Effector CD4-positive, alpha-beta T cell (primary cell): ENCODE data around the gene SAE1.
"Not testable (repeated sequence)": the region's sequence is repeated elsewhere in the genome, so short reads cannot be mapped to it uniquely, and the experiment has no call there.

Experiments used
- DNase-seq: peaks from one replicate; pipeline ENCODE4 v3.0.0-alpha.2; 2020

Gene SAE1

DNA sequence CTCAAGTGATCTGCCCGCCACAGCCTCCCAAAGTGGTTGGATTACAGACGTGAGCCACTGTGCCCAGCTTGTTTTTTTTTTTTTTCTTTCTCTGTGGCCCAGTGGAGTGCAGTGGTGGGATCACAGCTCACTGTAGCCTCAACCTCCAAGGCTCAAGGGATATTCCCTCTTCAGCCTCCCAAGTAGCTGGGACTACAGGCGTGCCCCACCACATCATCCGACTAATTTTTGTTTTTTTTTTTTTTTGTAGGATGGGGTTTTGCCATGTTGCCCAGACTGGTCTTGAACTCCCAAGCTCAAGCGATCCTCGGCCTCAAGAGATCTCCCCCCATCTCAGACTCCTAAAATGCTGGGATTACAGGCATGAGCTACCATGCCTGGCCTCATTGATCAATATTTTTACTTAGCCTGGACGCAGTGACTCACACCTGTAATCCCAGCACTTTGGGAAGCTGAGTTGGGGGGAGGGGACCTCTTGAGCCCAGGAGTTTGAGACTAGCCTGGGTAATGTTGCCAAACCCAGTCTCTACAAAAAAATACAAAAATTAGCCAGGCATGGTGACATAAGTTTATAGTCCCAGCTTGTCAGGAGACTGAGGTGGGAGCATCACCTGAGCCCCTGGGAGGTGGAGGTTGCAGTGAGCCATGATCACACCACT lies 1.7 kb downstream of the SAE1 start:
- DNase-seq, result no peak

DNA sequence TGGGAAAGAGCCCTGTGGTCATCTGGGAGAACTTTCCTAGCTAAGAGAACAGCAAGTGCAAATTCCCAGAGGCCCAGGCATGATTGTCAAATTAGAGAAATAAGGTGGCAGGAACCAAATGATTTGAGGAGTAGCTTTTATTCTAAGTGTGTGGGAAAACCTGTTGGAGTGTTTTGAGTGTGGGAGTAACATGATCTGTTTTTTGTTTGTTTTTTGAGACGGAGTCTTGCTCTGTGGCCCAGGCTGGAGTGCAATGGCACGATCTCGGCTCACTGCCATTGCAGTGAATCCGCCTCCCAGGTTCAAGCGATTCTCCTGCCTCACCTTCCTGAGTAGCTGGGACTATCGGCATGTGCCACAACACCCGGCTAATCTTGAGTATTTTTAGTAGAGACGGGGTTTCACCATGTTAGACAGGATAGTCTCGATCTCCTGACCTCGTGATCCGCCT lies 2.4 kb downstream of the SAE1 start:
- DNase-seq, result no peak

DNA sequence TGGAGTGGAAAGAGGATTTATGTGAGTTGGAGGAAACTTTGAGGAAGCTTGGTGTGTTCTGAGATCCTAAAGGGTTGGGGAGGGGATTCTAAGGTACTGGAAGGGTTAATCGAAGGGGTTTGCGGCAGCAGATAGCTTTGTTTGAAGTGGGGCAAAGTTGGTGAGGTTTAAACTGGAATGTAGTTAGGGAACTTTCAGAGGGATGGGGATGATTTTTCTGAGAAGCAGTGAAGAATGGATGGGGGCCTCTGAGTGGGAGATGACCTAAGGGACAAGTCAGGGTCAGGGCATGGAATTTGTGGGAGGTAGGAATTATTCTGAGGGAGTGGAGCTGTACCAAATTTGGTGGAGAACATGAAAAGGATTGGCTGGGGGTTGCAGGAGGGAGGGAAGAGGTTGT lies 3.9 kb downstream of the SAE1 start:
- DNase-seq, result no peak

DNA sequence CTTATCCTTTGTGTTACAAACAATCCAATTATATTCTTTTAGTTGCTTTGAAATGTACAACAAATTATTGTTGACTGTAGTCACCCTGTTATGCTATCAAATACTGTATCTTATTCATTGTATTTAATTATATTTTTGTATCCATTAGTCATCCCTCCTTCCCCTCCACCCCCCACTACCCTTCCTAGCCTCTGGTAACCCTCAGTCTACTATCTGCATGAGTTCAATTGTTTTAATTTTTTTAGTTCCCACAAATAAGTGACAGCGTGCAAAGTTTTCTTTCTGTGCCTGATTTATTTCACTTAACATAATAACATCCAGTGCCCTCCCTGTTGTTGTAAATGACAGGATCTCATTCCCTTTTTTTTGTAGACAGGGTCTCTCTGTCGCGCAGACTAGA lies 4.5 kb downstream of the SAE1 start:
- DNase-seq, result no peak

DNA sequence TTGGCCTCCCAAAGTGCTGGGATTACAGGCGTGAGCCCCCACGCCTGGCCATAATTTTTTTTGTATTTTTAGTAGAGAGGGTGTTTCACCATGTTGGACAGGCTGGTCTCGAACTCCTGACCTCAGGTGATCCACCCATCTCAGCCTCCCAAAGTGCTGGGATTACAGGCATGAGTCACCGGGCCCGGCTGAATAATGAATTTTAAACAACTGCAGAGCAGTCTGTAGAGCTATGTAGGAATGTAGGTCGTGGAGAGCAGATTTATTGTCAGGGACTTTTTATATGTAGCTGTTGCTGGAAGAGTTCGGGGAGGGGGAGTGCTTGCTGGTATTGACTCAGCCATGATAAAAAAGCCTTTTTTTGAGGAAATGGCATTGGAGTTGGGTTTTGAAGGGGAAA lies 10.6 kb downstream of the SAE1 start:
- not testable (repeated sequence) for DNase-seq

DNA sequence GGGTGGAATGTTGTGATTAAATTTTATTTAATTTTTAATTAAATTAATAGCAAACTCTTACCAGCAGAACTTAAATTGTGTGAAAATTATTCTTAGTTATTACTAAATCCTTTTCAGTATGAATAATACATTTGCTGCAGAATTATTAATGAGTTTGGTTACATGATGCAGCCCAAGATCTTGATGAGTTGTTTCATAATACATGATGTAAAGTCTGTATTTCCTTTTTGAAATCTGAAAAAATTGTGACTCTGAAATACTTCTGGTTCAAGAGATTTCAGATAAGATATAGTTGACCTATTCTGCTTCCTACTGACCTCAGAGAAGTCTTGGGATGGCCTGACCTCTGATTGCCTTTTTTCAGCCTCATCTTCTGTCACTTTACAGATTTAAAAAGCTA lies 11.1 kb downstream of the SAE1 start:
- no peak for DNase-seq

DNA sequence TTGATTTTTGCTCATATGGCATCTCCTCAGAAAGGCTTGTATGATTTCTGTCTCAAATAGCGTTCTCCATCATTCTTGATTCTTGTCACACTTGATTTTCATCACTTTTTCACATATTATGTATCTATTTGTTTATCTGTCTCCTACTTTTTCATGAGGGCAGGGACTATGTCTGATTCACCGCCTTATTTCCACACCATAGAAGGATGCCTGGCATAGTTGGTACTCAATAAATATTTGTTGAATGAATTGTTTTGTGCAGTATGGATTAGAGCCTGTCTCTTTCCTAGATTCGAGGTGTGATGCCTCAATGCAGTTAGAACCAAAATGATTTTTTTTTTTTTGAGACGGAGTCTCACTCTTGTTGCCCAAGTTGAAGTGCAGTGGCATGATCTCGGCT lies 12.1 kb downstream of the SAE1 start:
- no peak for DNase-seq

DNA sequence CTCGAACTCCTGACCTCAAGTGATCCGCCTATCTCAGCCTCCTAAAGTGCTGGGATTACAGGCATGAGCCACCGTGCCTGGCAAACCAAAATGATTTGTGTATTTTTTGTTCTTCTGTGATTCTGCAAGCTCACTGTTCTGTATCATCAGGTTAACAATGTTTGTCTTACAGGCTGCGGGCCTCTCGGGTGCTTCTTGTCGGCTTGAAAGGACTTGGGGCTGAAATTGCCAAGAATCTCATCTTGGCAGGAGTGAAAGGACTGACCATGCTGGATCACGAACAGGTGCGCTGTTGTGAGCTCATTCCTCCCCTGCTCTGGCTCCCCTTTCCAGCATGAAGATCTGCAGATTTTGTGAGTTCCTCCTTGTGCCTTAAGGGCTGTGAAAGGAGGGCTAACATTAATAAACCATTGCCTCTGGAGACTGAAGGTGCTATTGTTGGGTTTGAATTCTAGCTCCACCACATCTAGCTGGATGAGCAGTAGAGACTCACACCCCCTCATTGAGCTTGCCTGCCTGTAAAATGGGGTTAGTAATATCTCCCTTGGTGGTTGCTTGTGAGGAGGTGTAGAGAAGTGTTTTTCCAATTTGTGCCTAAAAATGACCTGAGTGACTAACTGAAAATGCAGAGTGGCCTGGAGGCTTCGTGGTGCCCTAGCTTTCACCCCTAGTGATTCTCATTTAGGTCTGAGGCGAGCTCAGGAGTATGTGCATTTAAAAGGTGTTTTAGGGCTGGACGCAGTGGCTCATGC lies 12.9 kb downstream of the SAE1 start:
- DNase-seq, result no peak

DNA sequence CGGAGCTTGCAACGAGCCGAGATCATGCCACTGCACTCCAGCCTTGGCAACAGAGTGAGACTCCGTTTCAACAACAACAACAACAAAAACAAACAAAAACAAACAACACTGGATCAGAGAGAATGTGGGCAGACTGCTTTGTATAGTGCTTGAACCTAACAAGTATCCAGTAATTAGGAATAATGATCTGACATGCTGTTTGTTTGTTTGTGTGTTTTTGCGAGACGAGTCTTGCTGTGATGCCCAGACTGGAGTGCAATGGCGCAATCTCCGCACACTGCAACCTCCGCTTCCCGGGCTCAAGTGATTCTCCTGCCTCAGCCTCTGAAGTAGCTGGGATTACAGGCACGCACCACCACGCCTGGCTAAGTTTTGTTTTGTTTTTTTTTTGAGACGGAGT lies 14.0 kb downstream of the SAE1 start:
- DNase-seq, result no peak

DNA sequence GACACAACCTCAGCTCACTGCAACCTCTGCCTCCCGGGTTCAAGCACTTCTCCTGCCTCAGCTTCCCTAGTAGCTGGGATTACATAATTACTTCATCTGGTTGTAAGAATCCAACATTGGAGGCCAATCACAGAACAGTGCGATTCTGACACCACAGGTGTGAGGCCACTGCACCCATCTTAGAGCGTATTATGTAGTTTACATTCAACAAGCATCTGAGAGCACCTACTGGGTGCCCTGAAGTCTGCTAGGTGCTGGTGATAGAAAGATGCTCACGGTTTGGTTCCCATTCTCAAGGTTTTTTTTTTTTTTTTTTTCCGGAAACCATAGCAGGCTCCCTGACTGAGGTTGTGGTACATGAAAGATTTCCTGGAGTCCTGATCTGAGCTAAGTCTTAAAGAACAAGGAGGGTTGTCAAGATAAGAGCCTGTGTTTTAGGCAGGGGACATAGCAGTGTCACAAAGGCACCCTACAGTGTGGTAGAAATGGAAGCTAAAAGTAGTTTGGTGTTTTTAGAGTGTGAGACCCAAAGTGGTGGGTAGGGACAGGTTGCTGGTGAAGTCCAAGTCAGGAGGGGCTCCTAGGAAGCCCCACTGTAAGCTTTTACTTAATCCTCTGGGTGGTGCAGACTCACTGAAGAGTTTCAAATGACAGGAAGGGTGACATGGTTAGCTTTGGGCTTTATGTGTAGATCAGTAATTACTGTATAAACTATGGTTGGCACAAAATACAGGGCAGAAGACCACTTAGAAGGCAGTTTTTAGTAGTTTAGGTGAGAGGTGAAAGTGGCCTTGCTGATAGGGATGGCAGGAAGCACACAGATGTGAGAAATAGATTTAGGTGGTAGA lies 15.2 kb downstream of the SAE1 start:
- DNase-seq, result no peak

DNA sequence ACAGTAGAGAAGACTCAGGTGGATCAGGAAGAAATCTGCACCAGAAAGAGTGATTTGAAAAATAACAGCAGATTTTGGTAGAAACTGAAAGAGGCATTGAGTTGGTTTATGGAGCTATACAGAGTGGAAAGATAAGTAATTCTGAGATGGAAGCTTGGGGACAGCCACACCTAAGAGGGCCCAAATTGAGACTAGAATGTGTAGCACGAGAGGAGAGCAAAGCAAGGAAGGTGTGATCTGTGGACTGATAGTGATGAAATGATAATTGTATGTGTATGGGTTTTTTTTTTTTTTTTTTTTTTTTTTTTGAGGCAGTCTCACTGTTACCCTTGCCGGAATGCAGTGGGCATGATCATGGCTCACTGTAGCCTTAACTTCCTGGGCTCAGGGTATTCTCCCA lies 16.3 kb downstream of the SAE1 start:
- DNase-seq, result no peak

DNA sequence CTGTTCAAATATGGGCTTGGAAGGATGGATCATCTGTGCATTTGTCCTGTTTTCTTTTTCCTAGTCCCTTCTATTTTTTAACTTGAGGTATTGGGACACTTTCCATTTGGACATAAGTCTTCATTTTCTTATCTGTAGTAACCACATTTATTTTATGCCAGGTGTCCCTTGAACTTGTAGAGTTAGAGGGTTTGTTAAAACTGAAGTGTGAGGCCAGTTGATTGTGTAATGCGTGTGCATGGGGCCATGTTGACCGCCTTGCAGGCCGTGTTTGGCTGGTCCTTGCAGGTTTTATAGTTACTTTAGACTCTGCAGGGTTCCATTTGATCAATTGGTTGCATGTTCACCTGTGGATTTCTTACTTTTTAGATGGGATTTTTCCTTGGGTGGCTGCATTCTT lies 21.0 kb downstream of the SAE1 start:
- DNase-seq, result no peak

DNA sequence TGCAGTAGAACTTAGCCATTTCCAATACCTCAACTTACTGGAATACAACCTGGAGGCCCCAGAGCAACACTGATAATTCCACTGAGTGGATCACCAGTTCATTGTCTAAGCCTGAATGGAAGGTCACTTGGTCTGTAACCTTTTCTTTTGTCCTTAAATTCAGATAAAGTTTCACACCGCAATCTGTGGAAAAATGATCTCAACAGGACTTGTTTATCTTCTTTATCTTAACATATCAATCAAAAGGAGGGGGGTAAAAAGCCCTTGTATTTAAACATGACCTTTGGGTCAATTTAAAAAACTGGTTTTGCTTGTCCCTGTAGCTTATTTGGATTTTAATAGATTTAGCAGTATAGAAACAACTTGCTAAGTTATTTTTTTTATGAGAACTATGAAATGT lies 21.6 kb downstream of the SAE1 start:
- DNase-seq, result no peak

DNA sequence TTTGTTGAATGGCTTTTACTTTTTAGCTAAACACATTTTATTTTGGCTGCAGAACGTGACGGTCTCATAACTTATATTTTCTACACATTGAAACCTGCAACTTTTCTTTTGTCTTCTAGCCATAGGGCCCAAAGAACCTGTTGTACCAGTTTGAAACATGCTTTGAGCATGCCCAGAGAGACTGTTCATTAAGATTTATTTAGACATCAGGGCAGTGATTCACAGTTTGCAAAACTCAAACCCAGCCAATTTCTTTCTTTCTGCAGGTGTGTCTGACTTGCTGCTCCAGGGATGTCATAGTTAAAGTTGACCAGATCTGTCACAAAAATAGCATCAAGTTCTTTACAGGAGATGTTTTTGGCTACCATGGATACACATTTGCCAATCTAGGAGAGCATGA lies 22.0 kb downstream of the SAE1 start:
- no peak for DNase-seq

DNA sequence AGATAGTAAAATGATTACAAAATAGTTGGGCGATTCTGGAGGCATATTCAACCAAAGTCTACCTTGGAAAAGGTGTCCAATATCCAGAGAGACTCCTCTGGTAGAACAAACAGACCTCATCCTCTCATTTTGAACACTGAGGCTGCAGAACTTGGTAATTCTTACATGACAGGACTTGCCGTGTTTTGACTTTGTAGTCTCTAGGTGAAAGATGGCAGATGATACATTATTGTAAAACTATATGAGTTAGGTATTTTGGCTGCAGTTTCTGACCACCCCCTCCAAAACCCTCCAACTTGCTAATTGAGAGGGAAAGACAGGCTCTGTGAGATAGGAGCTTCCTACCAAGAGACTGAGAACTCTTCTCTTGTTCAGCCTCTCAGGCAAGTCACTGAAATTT lies 22.6 kb downstream of the SAE1 start:
- DNase-seq, result no peak

DNA sequence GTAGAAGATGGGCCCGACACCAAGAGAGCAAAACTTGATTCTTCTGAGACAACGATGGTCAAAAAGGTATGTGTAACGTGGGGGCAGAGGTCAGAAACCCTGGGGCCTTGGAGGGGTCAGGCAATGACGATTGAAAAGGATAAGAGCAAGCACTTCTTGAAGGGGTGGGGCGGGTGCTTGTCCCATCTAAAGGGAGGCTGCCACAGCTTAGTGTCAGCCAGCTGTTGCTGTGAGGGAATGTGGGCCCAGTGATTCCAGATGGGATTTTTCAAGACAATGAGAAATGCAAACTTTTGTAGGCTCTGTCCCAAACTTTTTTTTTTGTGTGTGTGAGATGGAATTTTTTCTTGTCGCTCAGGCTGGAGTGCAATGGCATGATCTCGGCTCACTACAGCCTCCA lies 24.5 kb downstream of the SAE1 start:
- no peak for DNase-seq

DNA sequence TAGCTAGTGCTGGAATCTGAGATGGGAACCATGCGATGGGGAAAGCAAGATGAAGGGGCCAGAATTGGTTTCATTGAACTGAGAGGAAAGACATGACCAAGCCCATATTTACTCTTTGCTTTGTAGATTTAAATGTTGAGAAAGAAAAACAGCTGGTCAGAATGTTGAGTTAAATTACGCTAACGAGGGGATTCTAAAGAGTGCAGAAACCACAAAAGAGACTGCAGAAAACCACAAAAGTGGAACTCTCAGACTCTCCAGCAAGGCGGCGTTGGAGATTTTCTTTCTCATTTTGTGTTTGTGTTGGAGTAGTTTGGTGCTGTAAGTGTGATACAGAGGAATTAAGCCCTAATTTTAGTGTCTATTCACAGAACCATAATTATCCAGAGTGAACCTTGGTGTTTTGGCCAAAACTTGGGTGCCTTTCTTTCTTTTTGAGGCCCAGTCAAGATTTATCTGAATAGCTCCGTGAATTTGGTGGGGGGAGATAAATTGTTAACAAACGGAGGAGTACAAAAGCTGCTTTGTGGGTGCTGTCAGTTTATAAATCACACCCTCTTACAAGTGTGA lies 26.3 kb downstream of the SAE1 start:
- no peak for DNase-seq

DNA sequence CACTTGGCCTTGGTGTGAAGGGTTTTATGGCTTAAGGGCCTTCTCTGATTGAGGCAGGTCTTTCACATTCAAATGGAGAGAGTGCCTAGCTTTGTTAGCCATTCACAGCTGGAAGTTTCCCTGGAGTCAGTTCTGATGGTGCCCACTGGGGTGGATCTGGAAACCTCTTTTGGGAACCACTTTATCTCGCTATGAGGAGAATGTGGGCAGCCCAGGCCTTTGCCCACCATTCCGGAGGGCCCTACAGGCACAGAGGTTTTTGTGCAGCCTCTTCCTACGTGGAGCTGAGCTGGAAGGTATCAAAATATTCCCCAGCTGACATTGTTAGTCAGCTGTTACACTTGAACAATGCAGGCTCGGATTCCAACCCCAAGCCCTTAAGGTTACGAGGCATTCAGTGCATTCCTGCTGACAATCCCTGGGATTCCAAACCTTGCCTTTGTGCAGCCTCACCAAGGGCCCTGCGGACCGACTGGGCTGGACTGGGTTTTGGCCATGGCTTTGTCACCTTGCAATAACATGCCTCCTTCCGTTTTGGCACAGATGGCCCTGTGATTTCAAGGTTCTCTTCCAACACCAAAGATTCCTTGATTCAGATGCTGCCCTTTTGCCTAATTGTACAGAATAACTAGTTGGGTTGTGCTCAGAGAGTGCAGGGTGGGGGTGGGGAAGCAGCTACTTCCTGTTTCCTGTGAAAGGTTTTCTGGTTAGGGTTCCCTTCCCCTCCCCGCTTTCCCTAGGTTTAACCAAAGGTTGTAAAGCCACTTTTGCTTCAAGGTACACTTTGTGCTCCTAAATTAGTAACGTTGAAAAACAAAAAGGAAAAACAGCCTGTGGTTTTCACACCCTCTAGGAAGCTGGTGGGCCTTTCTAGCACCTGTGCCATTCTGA lies 27.0 kb downstream of the SAE1 start:
- peak; percentile 11 for DNase-seq

DNA sequence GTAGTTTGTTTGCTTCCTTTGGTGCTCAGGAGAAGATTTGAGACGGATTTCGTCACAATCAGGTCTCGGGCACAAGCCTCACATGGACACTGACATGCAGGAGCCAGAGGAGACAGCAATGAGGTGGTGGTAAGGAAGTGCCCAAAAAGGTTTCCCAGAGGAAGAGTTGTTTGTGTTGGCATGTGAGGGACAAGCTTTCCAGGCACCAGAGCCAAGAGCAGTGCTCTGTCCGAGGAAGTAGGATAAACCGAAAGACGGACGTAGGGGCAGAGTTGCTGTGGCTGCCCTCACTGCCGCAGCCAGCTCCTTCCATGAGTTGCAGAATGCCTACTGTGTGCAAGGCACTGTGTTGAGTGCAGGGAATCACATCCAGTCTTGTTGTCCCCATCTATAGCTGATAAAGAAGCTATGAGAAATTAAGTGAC lies 27.7 kb downstream of the SAE1 start:
- no peak for DNase-seq

DNA sequence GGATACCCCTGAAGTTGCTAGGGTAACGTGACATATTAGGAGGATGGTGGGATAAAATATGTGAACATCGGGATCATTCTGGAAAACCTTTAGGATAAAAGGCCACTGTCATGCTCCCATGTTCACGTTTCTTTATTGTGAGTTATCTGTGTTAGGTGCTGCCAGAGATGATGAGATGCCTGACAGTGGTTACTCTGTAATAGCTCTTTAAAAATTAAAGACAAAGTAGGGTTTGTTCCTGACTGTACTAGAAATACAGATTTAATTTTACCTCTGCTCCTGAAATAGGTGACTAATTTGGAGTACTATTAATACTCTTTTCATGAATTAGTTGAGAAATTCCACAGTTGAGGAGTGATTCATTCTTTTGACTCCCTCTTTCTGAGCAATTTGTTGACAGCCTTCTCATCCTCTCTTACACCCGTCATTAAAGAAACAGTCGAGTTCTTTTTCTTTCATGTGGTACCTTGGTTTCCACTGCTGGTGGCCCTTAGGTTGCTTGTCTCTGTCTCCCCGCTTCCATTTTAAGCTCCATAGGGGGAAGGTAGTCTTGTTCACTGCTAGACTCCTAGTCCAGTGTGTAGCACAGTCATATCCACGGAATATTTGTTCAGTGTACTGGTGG lies 28.4 kb downstream of the SAE1 start:
- peak; percentile 52 for DNase-seq

DNA sequence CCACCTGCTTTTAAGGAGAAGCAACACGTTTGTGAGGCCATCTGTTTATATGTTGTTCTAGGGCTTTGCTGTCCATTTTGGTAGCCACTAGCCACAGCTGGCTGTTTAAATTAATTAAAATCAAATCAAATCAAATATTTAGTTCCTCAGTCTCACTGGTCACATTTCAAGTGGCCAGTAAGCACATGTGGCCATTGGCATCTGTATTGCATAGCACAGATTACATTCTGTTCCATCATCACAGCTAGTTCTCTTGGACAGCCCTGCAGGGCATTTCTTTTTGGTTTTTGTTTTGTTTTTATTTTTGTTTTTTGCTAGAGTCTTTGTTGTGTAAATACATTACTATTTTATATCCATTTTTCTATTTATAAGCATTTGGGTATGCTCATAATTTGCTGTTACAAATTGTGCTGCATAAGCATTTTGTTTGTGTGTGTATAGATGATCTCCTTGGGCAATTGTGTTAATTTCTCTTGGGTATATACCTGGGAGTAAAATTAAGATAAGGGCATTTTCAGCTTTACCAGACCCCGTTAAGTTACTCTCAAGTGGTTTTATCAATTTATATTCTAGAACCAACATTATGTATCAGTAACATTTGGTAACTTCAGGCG lies 31.3 kb downstream of the SAE1 start:
- no peak for DNase-seq
